IMR-90 (cell line): ENCODE data around the gene KLC4. TPM values are rescaled to one million over a fixed set of nuclear protein-coding genes. Genes with fewer than 3 reads are reported as not detected.

Source experiments
- ATAC-seq: fragments of 200-7000 bp; cut with Tn5 transposase; 2 replicates; pipeline ENCODE4 v1.9.1; 2020; ENCODE audit warnings: low read depth, mild to moderate bottlenecking, moderate library complexity
- BruUV-seq: library from RNA; stranded (reverse); fragments of 400-500 nt; replicated peaks from 2 replicates; lab custom pipeline; 2021; lab: Mats Ljungman, UMichigan
- CTCF ChIA-PET: fragments of 300-600 bp; formaldehyde crosslinking; extraction: SDS; loops from one replicate; lab custom pipeline; 2021; ENCODE audit warnings: antibody characterized with exemption; lab: Yijun Ruan, JAX
- POLR2A ChIA-PET: fragments of 300-600 bp; sonication (Branson Sonifier 250); formaldehyde crosslinking; loops from one replicate; lab custom pipeline; 2022; ENCODE audit warnings: antibody characterized with exemption; ENCODE audit not compliant: unreplicated experiment; lab: Charles Lee
- DNase-seq: peaks from one replicate; pipeline ENCODE4 v3.0.0; 2013
- H2AFZ ChIP-seq: replicated peaks from 2 replicates; pipeline ENCODE3; 2013; ENCODE audit warnings: low read length, mild to moderate bottlenecking; ENCODE audit not compliant: poor library complexity
- H2AK5ac ChIP-seq: 2 replicates; pipeline ENCODE4 v1.6.1; 2013; ENCODE audit warnings: low read depth, low read length, inconsistent platforms
- H2AK9ac ChIP-seq: replicated peaks from 2 replicates; pipeline ENCODE3; 2013; ENCODE audit warnings: mild to moderate bottlenecking, low read depth, low read length, moderate library complexity; ENCODE audit not compliant: poor library complexity
- H2BK120ac ChIP-seq: 2 replicates; pipeline ENCODE4 v1.6.1; 2013; ENCODE audit warnings: low read depth, low read length, inconsistent platforms
- H2BK15ac ChIP-seq: 3 replicates; pipeline ENCODE4 v1.6.1; 2013; ENCODE audit warnings: low read depth, low read length, inconsistent platforms
- H2BK20ac ChIP-seq: 2 replicates; pipeline ENCODE4 v1.6.1; 2013; ENCODE audit warnings: low read depth, mild to moderate bottlenecking, inconsistent platforms, low read length, moderate library complexity
- H2BK5ac ChIP-seq: 2 replicates; pipeline ENCODE4 v1.6.1; 2013; ENCODE audit warnings: mild to moderate bottlenecking, low read depth, low read length, inconsistent platforms; ENCODE audit not compliant: poor library complexity, severe bottlenecking
- H3K14ac ChIP-seq: replicated peaks from 2 replicates; pipeline ENCODE4 v1.6.1; 2013; ENCODE audit warnings: low read depth, low read length, inconsistent platforms
- H3K18ac ChIP-seq: 2 replicates; pipeline ENCODE4 v1.6.1; 2013; ENCODE audit warnings: low read depth, low read length, control low read depth
- H3K23ac ChIP-seq: 2 replicates; pipeline ENCODE4 v1.6.1; 2013; ENCODE audit warnings: low read depth, low read length, inconsistent platforms
- H3K27ac ChIP-seq: 2 replicates; pipeline ENCODE4 v1.5.1; 2013; ENCODE audit warnings: mild to moderate bottlenecking, control low read depth, low read length; ENCODE audit not compliant: insufficient read depth
- H3K27me3 ChIP-seq: 2 replicates; pipeline ENCODE4 v1.6.1; 2013; ENCODE audit warnings: low read length; ENCODE audit not compliant: control insufficient read depth, insufficient read depth
- H3K36me3 ChIP-seq: 2 replicates; pipeline ENCODE4 v1.6.1; 2013; ENCODE audit warnings: low read length, mixed read lengths; ENCODE audit not compliant: control insufficient read depth, insufficient read depth
- H3K4ac ChIP-seq: 2 replicates; pipeline ENCODE4 v1.6.1; 2013; ENCODE audit warnings: low read depth, low read length, inconsistent platforms
- H3K4me1 ChIP-seq: 2 replicates; pipeline ENCODE4 v1.6.1; 2013; ENCODE audit warnings: low read length, mixed read lengths; ENCODE audit not compliant: control insufficient read depth, insufficient read depth
- H3K4me2 ChIP-seq: 2 replicates; pipeline ENCODE4 v1.6.1; 2013; ENCODE audit warnings: low read depth, mild to moderate bottlenecking, control low read depth, low read length, moderate library complexity
- H3K4me3 ChIP-seq: 2 replicates; pipeline ENCODE4 v1.5.1; 2013; ENCODE audit warnings: low read depth, mild to moderate bottlenecking, control low read depth, low read length, moderate library complexity; ENCODE audit not compliant: insufficient read depth
- H3K56ac ChIP-seq: 2 replicates; pipeline ENCODE4 v1.6.1; 2013; ENCODE audit warnings: low read length, inconsistent platforms; ENCODE audit not compliant: insufficient read depth; ENCODE audit errors: extremely low read depth
- H3K79me1 ChIP-seq, 2 experiments: 2 replicates each; pipeline ENCODE4 v1.6.1; 2013; ENCODE audit warnings: low read length in 2 of 2, inconsistent platforms in 1 of 2, low read depth in 1 of 2
- H3K9ac ChIP-seq: 2 replicates; pipeline ENCODE4 v1.6.1; 2013; ENCODE audit warnings: low read depth, low read length, control low read depth
- H3K9me1 ChIP-seq: 2 replicates; pipeline ENCODE4 v1.6.1; 2013; ENCODE audit warnings: low read length, inconsistent platforms; ENCODE audit not compliant: insufficient read depth
- H3K9me3 ChIP-seq: 2 replicates; pipeline ENCODE4 v1.6.1; 2013; ENCODE audit warnings: low read length; ENCODE audit not compliant: control insufficient read depth, insufficient read depth
- H4K20me1 ChIP-seq: 2 replicates; pipeline ENCODE4 v1.6.1; 2013; ENCODE audit warnings: low read length, inconsistent platforms; ENCODE audit not compliant: insufficient read depth
- H4K5ac ChIP-seq: 2 replicates; pipeline ENCODE4 v1.6.1; 2013; ENCODE audit warnings: mild to moderate bottlenecking, low read depth, low read length, control low read depth
- H4K8ac ChIP-seq, 2 experiments: 2 replicates each; pipeline ENCODE4 v1.6.1; 2013; ENCODE audit warnings: low read depth in 2 of 2, low read length in 2 of 2, control low read depth in 1 of 2, inconsistent platforms in 1 of 2
- H4K91ac ChIP-seq: 2 replicates; pipeline ENCODE4 v1.6.1; 2013; ENCODE audit warnings: low read depth, low read length, inconsistent platforms; ENCODE audit not compliant: insufficient read depth
- BHLHE40 ChIP-seq: fragments of 150-350 bp; IDR thresholded peaks from 2 replicates; pipeline ENCODE4 v1.6.1; 2016; ENCODE audit warnings: mild to moderate bottlenecking, low read depth, low read length
- CEBPB ChIP-seq: IDR thresholded peaks from 2 replicates; pipeline ENCODE4 v1.6.1; 2012; ENCODE audit warnings: low read depth, low read length, improper control_type of control experiment
- FOS ChIP-seq: fragments of 150-350 bp; IDR thresholded peaks from 2 replicates; pipeline ENCODE4 v1.6.1; 2016; ENCODE audit warnings: low read depth, low read length
- MAZ ChIP-seq: IDR thresholded peaks from 2 replicates; pipeline ENCODE4 v1.6.1; 2012; ENCODE audit warnings: low read depth, mild to moderate bottlenecking, low read length, improper control_type of control experiment, moderate library complexity, borderline replicate concordance
- MXI1 ChIP-seq: IDR thresholded peaks from 2 replicates; pipeline ENCODE4 v1.6.1; 2012; ENCODE audit warnings: low read depth, mild to moderate bottlenecking, low read length, moderate library complexity, borderline replicate concordance
- NFE2L2 ChIP-seq: fragments of 150-350 bp; IDR thresholded peaks from 2 replicates; pipeline ENCODE4 v1.6.1; 2016; ENCODE audit warnings: low read depth, mild to moderate bottlenecking, low read length
- RAD21 ChIP-seq: IDR thresholded peaks from 2 replicates; pipeline ENCODE4 v1.6.1; 2012; ENCODE audit warnings: low read length, improper control_type of control experiment
- RFX5 ChIP-seq: IDR thresholded peaks from 2 replicates; pipeline ENCODE4 v1.8.0; 2012; ENCODE audit warnings: low read depth, mild to moderate bottlenecking, low read length, moderate library complexity
- SMC3 ChIP-seq: fragments of 150-350 bp; IDR thresholded peaks from 2 replicates; pipeline ENCODE4 v1.6.1; 2016; ENCODE audit warnings: low read depth, mild to moderate bottlenecking, antibody characterized with exemption, low read length, moderate library complexity
- WGBS, 2 experiments: methylation state at CpG; one replicate each; pipeline versions ENCODE4 v1.1.5 to v1.1.7; 2013; ENCODE audit warnings: missing lambda C conversion rate in 2 of 2; ENCODE audit not compliant: insufficient read length in 1 of 2; ENCODE audit errors: extremely low coverage in 2 of 2; 5-methylcytosine and 5-hydroxymethylcytosine counted together
- dilution Hi-C: fragments of 300-500 bp; cut with HindIII; formaldehyde crosslinking; loops from one replicate; pipeline ENCODE4 v1.14.3; 2018; ENCODE audit warnings: low sequenced_read_pairs; ENCODE audit not compliant: unreplicated experiment
- in situ Hi-C: fragments of 300-500 bp; cut with MboI; formaldehyde crosslinking; loops from 3 replicates; pipeline ENCODE4 v1.14.3; 2019; ENCODE audit warnings: low sequenced_read_pairs, inconsistent platforms, mixed read lengths
- intact Hi-C: fragments of 100-400 bp; cut with micrococcal nuclease; formaldehyde crosslinking; loops from 2 replicates; pipeline ENCODE4 v1.10.0; 2022
- polyA plus RNA-seq, 3 experiments: library from polyadenylated mRNA; depleted of rRNA; stranded (reverse); fragments of >200 nt; gene quantifications; 2 replicates each; pipeline ENCODE4 v1.2.3, GENCODE V29; 2012; ENCODE audit warnings: low replicate concordance in 1 of 3
- total RNA-seq: library from RNA; depleted of rRNA; stranded (reverse); fragments of >200 nt; gene quantifications from 2 replicates; pipeline ENCODE4 v1.2.3, GENCODE V29; 2012
- TF ChIP-seq, protein P1 (sequence below): fragments of 150-350 bp; IDR thresholded peaks from 2 replicates; pipeline ENCODE4 v1.6.1; 2016; ENCODE audit warnings: low read depth, mild to moderate bottlenecking, low read length, moderate library complexity, borderline replicate concordance

The KLC4 gene
- total and polyA plus RNA-seq, 2 of the 4 experiments (the other 2 are of a cell fraction): 10.9 to 13.0 TPM

DNA sequence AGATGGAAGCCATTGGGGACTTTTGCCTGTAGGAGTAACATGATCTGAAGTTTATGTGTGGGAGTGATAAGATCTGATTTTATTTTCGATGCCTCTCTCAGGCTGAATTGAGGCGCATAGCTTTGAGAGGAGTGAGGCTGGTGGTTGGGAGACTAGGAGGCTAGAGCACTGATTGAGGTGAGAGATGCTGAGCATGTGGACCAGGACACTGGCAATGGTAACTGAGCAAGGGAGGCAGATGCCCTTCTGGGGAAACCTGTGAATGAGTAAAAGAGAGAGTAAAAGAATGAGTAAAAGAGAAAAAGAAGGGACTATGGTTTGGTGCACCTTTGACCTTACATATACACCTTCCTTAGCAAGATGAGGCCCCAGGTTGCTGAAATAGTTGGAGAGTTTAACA lies 35.0 kb upstream of the KLC4 start:
- H3K56ac ChIP-seq: no peak overlapping the region
- H2BK20ac ChIP-seq: no peak overlapping the region
- 100% methylated on average over 1 of the region's 2 CpGs; no CpG with 5 or more reads in 1 of the 2 experiments for WGBS, 2 experiments
- no peak overlapping the region for H3K14ac ChIP-seq
- H2BK15ac ChIP-seq: no peak overlapping the region
- no peak overlapping the region for H2AFZ ChIP-seq
- H4K5ac ChIP-seq: no peak overlapping the region
- H2AK9ac ChIP-seq: no peak overlapping the region
- peaks cover 53% of the 10 kb centered on the region for H3K36me3 ChIP-seq
- H3K9ac ChIP-seq: no peak overlapping the region
- no peak overlapping the region for H2BK120ac ChIP-seq
- ATAC-seq (no peak), DNase-seq (no peak)
- H3K4ac ChIP-seq: no peak overlapping the region
- in situ Hi-C loops: no loop called here
- no peak overlapping the region for H3K18ac ChIP-seq
- no TSS peak for BruUV-seq
- H3K4me1 ChIP-seq: peaks cover 9% of the 10 kb centered on the region
- POLR2A ChIA-PET: no interaction called here
- peaks cover 17% of the 10 kb centered on the region for H4K20me1 ChIP-seq
- CTCF ChIA-PET: interaction anchor here (1.2 kb wide), 1 partner anchor 23 kb away, joined by 3 read pairs; no protein-coding TSS in a partner anchor
- no peak overlapping the region for H2AK5ac ChIP-seq
- H3K4me3 ChIP-seq: no peak overlapping the region
- no peak overlapping the region for H3K4me2 ChIP-seq
- 0 out of 2 replicates have a peak, but pooled peaks cover 4% of the 10 kb centered on the region for H3K9me1 ChIP-seq
- H3K23ac ChIP-seq: peak overlapping the region; percentile 32; the same call in 1 of the 2 replicates
- intact Hi-C loops: no loop called here
- no peaks in the 10 kb centered on the region for H3K9me3 ChIP-seq
- H3K27me3 ChIP-seq: no peaks in the 10 kb centered on the region
- no peak overlapping the region for H3K27ac ChIP-seq
- TF ChIP-seq RFX5 (no peak), MAZ (no peak), NFE2L2 (no peak), SMC3 (no peak), CEBPB (no peak), BHLHE40 (no peak), MXI1 (no peak), RAD21 (no peak), FOS (no peak)
- TF ChIP-seq, protein P1, sequence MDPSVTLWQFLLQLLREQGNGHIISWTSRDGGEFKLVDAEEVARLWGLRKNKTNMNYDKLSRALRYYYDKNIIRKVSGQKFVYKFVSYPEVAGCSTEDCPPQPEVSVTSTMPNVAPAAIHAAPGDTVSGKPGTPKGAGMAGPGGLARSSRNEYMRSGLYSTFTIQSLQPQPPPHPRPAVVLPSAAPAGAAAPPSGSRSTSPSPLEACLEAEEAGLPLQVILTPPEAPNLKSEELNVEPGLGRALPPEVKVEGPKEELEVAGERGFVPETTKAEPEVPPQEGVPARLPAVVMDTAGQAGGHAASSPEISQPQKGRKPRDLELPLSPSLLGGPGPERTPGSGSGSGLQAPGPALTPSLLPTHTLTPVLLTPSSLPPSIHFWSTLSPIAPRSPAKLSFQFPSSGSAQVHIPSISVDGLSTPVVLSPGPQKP: no peak
- peak overlapping the region in 1 of 2 experiments; percentile 11; a peak in 1 of 4 replicates for H4K8ac ChIP-seq
- dilution Hi-C loops: no loop called here
- H3K79me1 ChIP-seq: peaks cover 29 to 58% of the 10 kb centered on the region in 2 experiments
- H2BK5ac ChIP-seq: no peak overlapping the region
- no peak overlapping the region for H4K91ac ChIP-seq
